Measurements from ENCODE around the gene NRG3.

Gene NRG3

DNA sequence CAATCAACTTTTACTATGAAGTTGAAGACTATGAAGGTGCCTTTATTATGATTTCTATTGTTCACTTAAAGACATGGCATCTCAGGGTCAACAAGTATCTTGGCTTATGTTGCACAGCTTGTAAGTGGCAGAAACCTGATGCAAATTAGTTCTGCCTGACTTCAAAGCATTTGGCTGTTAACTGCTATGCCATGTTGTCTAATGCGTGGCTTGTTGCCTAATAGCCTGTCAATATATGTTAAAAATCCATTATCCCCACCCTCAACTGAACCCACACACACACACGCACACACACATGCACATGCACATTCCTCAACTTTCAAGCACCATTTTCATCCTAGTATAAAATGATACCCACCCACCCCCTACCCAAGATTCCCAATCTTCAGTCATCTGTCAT is 217.1 kb downstream of the NRG3 start:
- in situ Hi-C loops (cut with HindIII; ENCODE audit: low pct_ligation_motif_present, low sequenced_read_pairs), result no loop called here
- H3K27me3 ChIP-seq (replicated peaks), result no peaks in the 10 kb centered on the region
- H3K36me3 ChIP-seq (replicated peaks), result no peaks in the 10 kb centered on the region
- no peak overlapping the region for H3K27ac ChIP-seq
- no peak for DNase-seq
- TF ChIP-seq, protein P1, sequence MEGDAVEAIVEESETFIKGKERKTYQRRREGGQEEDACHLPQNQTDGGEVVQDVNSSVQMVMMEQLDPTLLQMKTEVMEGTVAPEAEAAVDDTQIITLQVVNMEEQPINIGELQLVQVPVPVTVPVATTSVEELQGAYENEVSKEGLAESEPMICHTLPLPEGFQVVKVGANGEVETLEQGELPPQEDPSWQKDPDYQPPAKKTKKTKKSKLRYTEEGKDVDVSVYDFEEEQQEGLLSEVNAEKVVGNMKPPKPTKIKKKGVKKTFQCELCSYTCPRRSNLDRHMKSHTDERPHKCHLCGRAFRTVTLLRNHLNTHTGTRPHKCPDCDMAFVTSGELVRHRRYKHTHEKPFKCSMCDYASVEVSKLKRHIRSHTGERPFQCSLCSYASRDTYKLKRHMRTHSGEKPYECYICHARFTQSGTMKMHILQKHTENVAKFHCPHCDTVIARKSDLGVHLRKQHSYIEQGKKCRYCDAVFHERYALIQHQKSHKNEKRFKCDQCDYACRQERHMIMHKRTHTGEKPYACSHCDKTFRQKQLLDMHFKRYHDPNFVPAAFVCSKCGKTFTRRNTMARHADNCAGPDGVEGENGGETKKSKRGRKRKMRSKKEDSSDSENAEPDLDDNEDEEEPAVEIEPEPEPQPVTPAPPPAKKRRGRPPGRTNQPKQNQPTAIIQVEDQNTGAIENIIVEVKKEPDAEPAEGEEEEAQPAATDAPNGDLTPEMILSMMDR (IDR thresholded peaks at IDR 0.05; ENCODE audit: low read depth, low read length, missing control alignments), result no peak
- no peak overlapping the region for H3K4me3 ChIP-seq (ENCODE audit: low read depth, low read length)

- no peak for DNase-seq
- in situ Hi-C loops (cut with HindIII; ENCODE audit: low pct_ligation_motif_present, low sequenced_read_pairs), result no loop called here
- Histone ChIP-seq H3K27me3 (replicated peaks) (no peaks in the 10 kb centered on the region), H3K4me3 (ENCODE audit: low read depth, low read length) (no peak overlapping the region), H3K27ac (no peak overlapping the region), H3K36me3 (replicated peaks) (no peaks in the 10 kb centered on the region)
- TF ChIP-seq, protein P1 (IDR thresholded peaks at IDR 0.05; ENCODE audit: low read depth, low read length, missing control alignments), result no peak
These were observed 249.7 kb downstream of the NRG3 start for GRCh38 chr10:82124713-82125112.

- DNase-seq, result no peak
- H3K36me3 ChIP-seq (replicated peaks), result no peaks in the 10 kb centered on the region
- no peak overlapping the region for H3K4me3 ChIP-seq (ENCODE audit: low read depth, low read length)
- in situ Hi-C loops (cut with HindIII; ENCODE audit: low pct_ligation_motif_present, low sequenced_read_pairs), result no loop called here
- H3K27me3 ChIP-seq (replicated peaks), result no peaks in the 10 kb centered on the region
- TF ChIP-seq, protein P1 (IDR thresholded peaks at IDR 0.05; ENCODE audit: low read depth, low read length, missing control alignments), result no peak
- H3K27ac ChIP-seq, result no peak overlapping the region
These were observed 253.5 kb downstream of the NRG3 start for GRCh38 chr10:82128527-82128926.

DNA sequence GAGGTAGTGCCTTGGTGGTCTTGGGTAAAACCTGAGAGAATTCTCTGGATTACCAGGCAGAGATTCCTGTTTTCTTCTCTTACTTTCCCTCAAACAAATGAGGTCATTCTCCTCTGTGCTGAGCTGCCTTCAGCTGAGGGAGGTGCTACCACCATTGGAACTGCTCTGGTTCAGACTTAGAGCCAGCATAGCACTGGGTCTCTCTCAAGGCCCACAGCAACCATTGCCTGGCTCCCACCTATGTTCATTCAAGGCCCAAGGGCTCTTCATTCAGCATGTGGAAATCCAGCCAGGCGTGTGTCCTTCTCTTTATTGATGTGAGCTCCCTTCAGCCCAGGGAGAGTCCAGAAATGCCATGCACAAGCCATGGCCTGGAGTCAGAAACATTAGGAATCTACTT is 261.1 kb downstream of the NRG3 start:
- Histone ChIP-seq H3K36me3 (replicated peaks) (no peaks in the 10 kb centered on the region), H3K4me3 (ENCODE audit: low read depth, low read length) (no peak overlapping the region), H3K27me3 (replicated peaks) (no peaks in the 10 kb centered on the region), H3K27ac (no peak overlapping the region)
- in situ Hi-C loops (cut with HindIII; ENCODE audit: low pct_ligation_motif_present, low sequenced_read_pairs), result no loop called here
- no peak for DNase-seq
- TF ChIP-seq, protein P1 (IDR thresholded peaks at IDR 0.05; ENCODE audit: low read depth, low read length, missing control alignments), result no peak

GRCh38 chr10:82144153-82144552 is 269.2 kb downstream of the NRG3 start:
- TF ChIP-seq, protein P1 (IDR thresholded peaks at IDR 0.05; ENCODE audit: low read depth, low read length, missing control alignments), result no peak
- H3K27me3 ChIP-seq (replicated peaks), result no peaks in the 10 kb centered on the region
- in situ Hi-C loops (cut with HindIII; ENCODE audit: low pct_ligation_motif_present, low sequenced_read_pairs), result no loop called here
- H3K4me3 ChIP-seq (ENCODE audit: low read depth, low read length), result no peak overlapping the region
- no peak overlapping the region for H3K27ac ChIP-seq
- DNase-seq, result no peak
- H3K36me3 ChIP-seq (replicated peaks), result no peaks in the 10 kb centered on the region

DNA sequence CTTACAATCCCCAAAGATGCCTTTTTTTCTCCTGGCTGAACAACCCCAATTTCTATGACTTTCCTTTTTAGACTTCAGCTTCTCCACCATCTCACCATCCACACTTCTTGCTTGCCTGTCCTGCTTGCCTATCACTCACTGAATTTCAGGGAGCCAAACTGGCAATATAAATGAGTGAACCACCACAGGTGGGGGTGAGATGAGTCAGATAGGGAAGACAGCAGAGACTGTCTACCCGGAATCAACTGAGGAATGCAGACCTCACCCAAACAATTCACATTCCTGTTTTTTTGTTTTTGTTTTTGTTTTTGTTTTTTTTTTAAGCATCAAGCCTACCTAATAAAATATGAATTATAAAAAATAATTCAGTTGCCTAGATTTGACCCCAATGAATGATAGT is 273.8 kb downstream of the NRG3 start:
- Histone ChIP-seq H3K36me3 (replicated peaks) (no peaks in the 10 kb centered on the region), H3K4me3 (ENCODE audit: low read depth, low read length) (no peak overlapping the region), H3K27me3 (replicated peaks) (no peaks in the 10 kb centered on the region), H3K27ac (no peak overlapping the region)
- in situ Hi-C loops (cut with HindIII; ENCODE audit: low pct_ligation_motif_present, low sequenced_read_pairs), result no loop called here
- TF ChIP-seq, protein P1 (IDR thresholded peaks at IDR 0.05; ENCODE audit: low read depth, low read length, missing control alignments), result no peak
- DNase-seq, result no peak

Measured in brain microvascular endothelial cell (primary cell).